IPS-NIHi7 (cell line): Measurements from ENCODE around the gene APMAP.

Experiments
- DNase-seq: peaks from one replicate; pipeline ENCODE4 v3.0.0; 2012; ENCODE audit warnings: mixed read lengths; ENCODE audit errors: extremely low spot score

The APMAP gene

GRCh38 chr20:24987244-24987643, 5.3 kb downstream of the APMAP start:
- no peak for DNase-seq

- no peak for DNase-seq
Observed at GRCh38 chr20:24986436-24987015, 6.0 kb downstream of the APMAP start.

GRCh38 chr20:24985802-24986201, 6.7 kb downstream of the APMAP start:
- no peak for DNase-seq

GRCh38 chr20:24984961-24985640, 7.5 kb downstream of the APMAP start:
- no peak for DNase-seq

GRCh38 chr20:24983896-24984295, 8.7 kb downstream of the APMAP start:
- no peak for DNase-seq

- DNase-seq = no peak
Observed at GRCh38 chr20:24981790-24982189, 10.8 kb downstream of the APMAP start.

- DNase-seq = no peak
Observed at GRCh38 chr20:24981282-24981681, 11.3 kb downstream of the APMAP start.

- DNase-seq = no peak
Observed at GRCh38 chr20:24980291-24981053, 12.1 kb downstream of the APMAP start.

- DNase-seq = no peak
Observed at GRCh38 chr20:24979036-24979960, 13.3 kb downstream of the APMAP start.

GRCh38 chr20:24978513-24978912, 14.0 kb downstream of the APMAP start:
- no peak for DNase-seq

- DNase-seq = no peak
Observed at GRCh38 chr20:24977797-24978196, 14.8 kb downstream of the APMAP start.

- no peak for DNase-seq
Observed at GRCh38 chr20:24977336-24977735, 15.2 kb downstream of the APMAP start.

- no peak for DNase-seq
Observed at GRCh38 chr20:24972341-24972740, 20.2 kb downstream of the APMAP start.

GRCh38 chr20:24971376-24972101, 21.0 kb downstream of the APMAP start:
- DNase-seq = no peak

- DNase-seq = no peak
Observed at GRCh38 chr20:24970754-24971153, 21.8 kb downstream of the APMAP start.

GRCh38 chr20:24970030-24970553, 22.5 kb downstream of the APMAP start:
- no peak for DNase-seq

- no peak for DNase-seq
Observed at GRCh38 chr20:24969186-24970029, 23.1 kb downstream of the APMAP start.

GRCh38 chr20:24968278-24968800, 24.2 kb downstream of the APMAP start:
- no peak for DNase-seq

- DNase-seq = no peak
Observed at GRCh38 chr20:24966317-24967012, 26.1 kb downstream of the APMAP start.
